ENCODE measurements around the gene AHRR.

The AHRR gene

GRCh38 chr5:478982-479535 lies 157.5 kb downstream of the AHRR start:
- no peak overlapping the region for H3K4me3 ChIP-seq (ENCODE audit: low read depth, low read length, poor library complexity, severe bottlenecking)
- no peaks in the 10 kb centered on the region for H3K79me2 ChIP-seq (ENCODE audit: insufficient read depth, low read length)
- H3K9me3 ChIP-seq (ENCODE audit: low read length), result no peaks in the 10 kb centered on the region
- peaks cover 28% of the 10 kb centered on the region; the same call in 1 of the 2 replicates for H3K27me3 ChIP-seq (ENCODE audit: insufficient read depth, low read length)
- H3F3A ChIP-seq (ENCODE audit: insufficient read depth, low read length), result no peaks in the 10 kb centered on the region
- H3K4me1 ChIP-seq (ENCODE audit: insufficient read depth, low read length, severe bottlenecking), result peaks cover 5% of the 10 kb centered on the region
- no peaks in the 10 kb centered on the region for H3K9me2 ChIP-seq (ENCODE audit: low read depth, low read length)
- H4K20me1 ChIP-seq (ENCODE audit: insufficient read depth, low read length), result no peaks in the 10 kb centered on the region
- no peak overlapping the region for H2AFZ ChIP-seq (ENCODE audit: low read length)
- no peak overlapping the region for H3K4me2 ChIP-seq (ENCODE audit: low read length)
- H3K27ac ChIP-seq (ENCODE audit: low read depth, low read length, poor library complexity, severe bottlenecking), result no peak overlapping the region
- TF ChIP-seq, protein P1, sequence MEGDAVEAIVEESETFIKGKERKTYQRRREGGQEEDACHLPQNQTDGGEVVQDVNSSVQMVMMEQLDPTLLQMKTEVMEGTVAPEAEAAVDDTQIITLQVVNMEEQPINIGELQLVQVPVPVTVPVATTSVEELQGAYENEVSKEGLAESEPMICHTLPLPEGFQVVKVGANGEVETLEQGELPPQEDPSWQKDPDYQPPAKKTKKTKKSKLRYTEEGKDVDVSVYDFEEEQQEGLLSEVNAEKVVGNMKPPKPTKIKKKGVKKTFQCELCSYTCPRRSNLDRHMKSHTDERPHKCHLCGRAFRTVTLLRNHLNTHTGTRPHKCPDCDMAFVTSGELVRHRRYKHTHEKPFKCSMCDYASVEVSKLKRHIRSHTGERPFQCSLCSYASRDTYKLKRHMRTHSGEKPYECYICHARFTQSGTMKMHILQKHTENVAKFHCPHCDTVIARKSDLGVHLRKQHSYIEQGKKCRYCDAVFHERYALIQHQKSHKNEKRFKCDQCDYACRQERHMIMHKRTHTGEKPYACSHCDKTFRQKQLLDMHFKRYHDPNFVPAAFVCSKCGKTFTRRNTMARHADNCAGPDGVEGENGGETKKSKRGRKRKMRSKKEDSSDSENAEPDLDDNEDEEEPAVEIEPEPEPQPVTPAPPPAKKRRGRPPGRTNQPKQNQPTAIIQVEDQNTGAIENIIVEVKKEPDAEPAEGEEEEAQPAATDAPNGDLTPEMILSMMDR (IDR thresholded peaks at IDR 0.05; ENCODE audit: low read length), result no peak
- no peak for TF ChIP-seq EZH2 (IDR thresholded peaks at IDR 0.05; ENCODE audit: borderline replicate concordance, low read length)
- no peak overlapping the region for H3K9ac ChIP-seq (ENCODE audit: low read length)
- H3K36me3 ChIP-seq (ENCODE audit: insufficient read depth, low read length), result no peaks in the 10 kb centered on the region

DNA sequence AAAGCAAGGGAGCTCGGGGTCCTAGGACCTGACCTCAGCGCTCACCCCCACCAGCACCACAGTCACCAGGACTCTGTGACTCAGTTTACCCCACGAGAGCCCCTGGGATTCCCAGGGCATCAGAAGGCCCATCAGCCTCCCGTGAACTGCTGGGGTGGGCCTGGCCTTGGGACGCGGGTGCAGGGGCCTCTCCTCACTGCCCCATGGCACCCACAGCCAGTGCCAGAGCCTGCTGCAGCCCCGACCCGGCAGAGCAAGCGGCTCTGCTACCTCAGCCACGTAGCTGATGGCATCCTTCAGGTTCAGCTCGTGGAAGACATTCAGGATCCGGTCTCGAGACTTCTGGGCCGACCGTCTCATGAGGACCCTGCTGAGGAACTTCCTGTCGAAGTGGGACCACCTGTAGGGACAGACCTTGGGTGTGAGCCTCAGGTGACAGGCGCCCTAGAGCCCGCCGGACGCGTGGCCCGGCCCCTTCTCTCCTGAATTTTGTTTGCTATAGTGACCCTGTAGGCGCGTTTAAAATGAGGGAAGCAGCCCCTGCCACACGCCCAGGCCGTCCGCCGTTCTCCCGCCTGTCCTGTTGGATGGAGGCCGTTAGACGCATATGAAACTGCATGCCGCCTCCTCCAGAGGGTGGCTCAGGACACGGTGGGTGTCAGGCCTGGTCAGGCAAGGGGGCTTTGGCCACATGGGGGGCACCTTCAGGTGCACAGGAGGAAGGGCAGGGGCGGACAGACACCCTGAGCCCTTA lies 158.2 kb downstream of the AHRR start:
- Histone ChIP-seq H3K9me2 (ENCODE audit: low read depth, low read length) (no peaks in the 10 kb centered on the region), H3K9me3 (ENCODE audit: low read length) (no peaks in the 10 kb centered on the region), H3K9ac (ENCODE audit: low read length) (no peak overlapping the region), H2AFZ (ENCODE audit: low read length) (no peak overlapping the region), H3K36me3 (ENCODE audit: insufficient read depth, low read length) (no peaks in the 10 kb centered on the region), H3K4me1 (ENCODE audit: insufficient read depth, low read length, severe bottlenecking) (peaks cover 3% of the 10 kb centered on the region), H3F3A (ENCODE audit: insufficient read depth, low read length) (no peaks in the 10 kb centered on the region), H3K4me2 (ENCODE audit: low read length) (no peak overlapping the region), H3K27me3 (ENCODE audit: insufficient read depth, low read length) (peaks cover 29% of the 10 kb centered on the region; the same call in 1 of the 2 replicates), H3K4me3 (ENCODE audit: low read depth, low read length, poor library complexity, severe bottlenecking) (no peak overlapping the region), H4K20me1 (ENCODE audit: insufficient read depth, low read length) (no peaks in the 10 kb centered on the region), H3K27ac (ENCODE audit: low read depth, low read length, poor library complexity, severe bottlenecking) (no peak overlapping the region), H3K79me2 (ENCODE audit: insufficient read depth, low read length) (no peaks in the 10 kb centered on the region)
- TF ChIP-seq, protein P1 (IDR thresholded peaks at IDR 0.05; ENCODE audit: low read length), result no peak

- H3F3A ChIP-seq (ENCODE audit: insufficient read depth, low read length), result no peaks in the 10 kb centered on the region
- no peaks in the 10 kb centered on the region for H3K36me3 ChIP-seq (ENCODE audit: insufficient read depth, low read length)
- no peaks in the 10 kb centered on the region for H3K9me2 ChIP-seq (ENCODE audit: low read depth, low read length)
- H3K9ac ChIP-seq (ENCODE audit: low read length), result no peak overlapping the region
- TF ChIP-seq, protein P1 (IDR thresholded peaks at IDR 0.05; ENCODE audit: low read length), result no peak
- TF ChIP-seq EZH2 (IDR thresholded peaks at IDR 0.05; ENCODE audit: borderline replicate concordance, low read length), result no peak
- no peak overlapping the region for H3K4me2 ChIP-seq (ENCODE audit: low read length)
- no peak overlapping the region for H2AFZ ChIP-seq (ENCODE audit: low read length)
- no peak overlapping the region for H3K27ac ChIP-seq (ENCODE audit: low read depth, low read length, poor library complexity, severe bottlenecking)
- H4K20me1 ChIP-seq (ENCODE audit: insufficient read depth, low read length), result no peaks in the 10 kb centered on the region
- no peaks in the 10 kb centered on the region for H3K79me2 ChIP-seq (ENCODE audit: insufficient read depth, low read length)
- peaks cover 30% of the 10 kb centered on the region for H3K27me3 ChIP-seq (ENCODE audit: insufficient read depth, low read length)
- H3K9me3 ChIP-seq (ENCODE audit: low read length), result no peaks in the 10 kb centered on the region
- no peak overlapping the region for H3K4me3 ChIP-seq (ENCODE audit: low read depth, low read length, poor library complexity, severe bottlenecking)
- H3K4me1 ChIP-seq (ENCODE audit: insufficient read depth, low read length, severe bottlenecking), result no peaks in the 10 kb centered on the region
Observed at GRCh38 chr5:481347-481746, 159.8 kb downstream of the AHRR start.
